GM21515 (cell line): ENCODE measurements around the gene NID1.
"Not testable (repeated sequence)": the region's sequence is repeated elsewhere in the genome, so short reads cannot be mapped to it uniquely, and the experiment has no call there.

Experiments used
- ATAC-seq: cut with Tn5 transposase; IDR thresholded peaks from one replicate; pipeline ENCODE4 v1.9.1; 2021; ENCODE audit not compliant: unreplicated experiment

The NID1 gene

GRCh38 chr1:236064674-236065508 lies at the start of gene NID1:
NID1 (minus strand) TSS chr1:236065090; CDS start chr1:236065079, 11 bp downstream.
- no peak for ATAC-seq

- no peak for ATAC-seq
These were observed 49.3 kb upstream of the NID1 start for GRCh38 chr1:236114076-236114747.

- no peak for ATAC-seq
These were observed 48.6 kb upstream of the NID1 start for GRCh38 chr1:236113324-236114032.

- no peak for ATAC-seq
These were observed 47.4 kb upstream of the NID1 start for GRCh38 chr1:236112332-236112627.

- ATAC-seq = no peak
These were observed 46.8 kb upstream of the NID1 start for GRCh38 chr1:236111527-236112331.

- no peak for ATAC-seq
These were observed 45.2 kb upstream of the NID1 start for GRCh38 chr1:236110137-236110536.

GRCh38 chr1:236108027-236108648 lies 43.2 kb upstream of the NID1 start:
- ATAC-seq = no peak

- no peak for ATAC-seq
These were observed 42.4 kb upstream of the NID1 start for GRCh38 chr1:236107121-236107907.

- ATAC-seq = peak; percentile 53
These were observed 38.8 kb upstream of the NID1 start for GRCh38 chr1:236103646-236104218.

- no peak for ATAC-seq
These were observed 38.2 kb upstream of the NID1 start for GRCh38 chr1:236103059-236103458.

GRCh38 chr1:236102611-236103010 lies 37.7 kb upstream of the NID1 start:
- no peak for ATAC-seq

- ATAC-seq = no peak
These were observed 36.6 kb upstream of the NID1 start for GRCh38 chr1:236101233-236102200.

GRCh38 chr1:236100799-236101198 lies 35.9 kb upstream of the NID1 start:
- ATAC-seq = no peak

GRCh38 chr1:236099355-236099974 lies 34.6 kb upstream of the NID1 start:
- no peak for ATAC-seq

GRCh38 chr1:236098267-236098666 lies 33.4 kb upstream of the NID1 start:
- no peak for ATAC-seq

- not testable (repeated sequence) for ATAC-seq
These were observed 32.0 kb upstream of the NID1 start for GRCh38 chr1:236096660-236097482.
